Adrenal gland (tissue), 12 donors: ENCODE results near the gene DHH. TPM values are rescaled to one million over a fixed set of nuclear protein-coding genes. Genes with fewer than 3 reads are reported as not detected.

Source experiments
- DNase-seq, 7 donors: peaks; one replicate each; pipeline ENCODE4 v3.0.0-alpha.2; 2019 to 2020
- H3K27ac ChIP-seq, 5 donors: fragments of 200-600 bp; sonication (generic) in 4 of 5; 1 replicate in 3 of 5; 2 replicates in 2 of 5; pipeline versions ENCODE4 v1.5.1 to v1.8.0; 2016 to 2020; ENCODE audit warnings: mild to moderate bottlenecking in 1 of 5
- H3K27me3 ChIP-seq: fragments of 200-600 bp; 2 replicates; pipeline ENCODE4 v1.8.0; 2021
- H3K36me3 ChIP-seq, 2 donors: fragments of 200-600 bp; replicated peaks in 1 of 2; 1 replicate in 1 of 2; 2 replicates in 1 of 2; pipeline versions ENCODE4 v1.5.1 to v1.8.0; 2018 to 2022
- H3K4me1 ChIP-seq, 2 donors: fragments of 200-600 bp; replicated peaks in 1 of 2; 1 replicate in 1 of 2; 2 replicates in 1 of 2; pipeline versions ENCODE4 v1.5.1 to v1.8.0; 2018 to 2021
- H3K4me3 ChIP-seq, 4 donors: fragments of 200-600 bp; sonication (generic) in 3 of 4; one replicate each; pipeline ENCODE4 v1.5.1; 2016 to 2018
- H3K9me3 ChIP-seq, 3 donors: fragments of 200-600 bp; sonication (generic) in 1 of 3; replicated peaks in 1 of 3; 1 replicate in 2 of 3; 2 replicates in 1 of 3; pipeline versions ENCODE4 v1.5.1 to v1.8.0; 2016 to 2021
- CTCF ChIP-seq, 6 experiments: fragments of 450-650 bp in 4 of 6; fragments of 200-600 bp in 2 of 6; sonication (generic) in 1 of 6; IDR thresholded peaks; 1 replicate in 5 of 6; 2 replicates in 1 of 6; pipeline versions ENCODE4 v1.5.1 to v1.8.0; 2016 to 2021; ENCODE audit warnings: antibody characterized with exemption in 6 of 6, mild to moderate bottlenecking in 2 of 6, moderate library complexity in 1 of 6
- POLR2A ChIP-seq, 2 donors: fragments of 450-650 bp; IDR thresholded peaks; one replicate each; pipeline ENCODE4 v1.6.1; 2017; ENCODE audit warnings: antibody characterized with exemption in 2 of 2, mild to moderate bottlenecking in 2 of 2, moderate library complexity in 1 of 2
- WGBS, 4 donors: extraction: QIAGEN DNeasy Blood & Tissue Kit in 2 of 4; methylation state at CpG; one replicate each; pipeline versions ENCODE4 v1.1.5 to v1.1.7; 2013 to 2017; 5-methylcytosine and 5-hydroxymethylcytosine counted together
- intact Hi-C, 2 donors: fragments of 100-400 bp; cut with DNase I; formaldehyde crosslinking; loops; one replicate each; pipeline versions ENCODE4 v1.14.1 to v1.15.0; 2022 to 2023
- polyA plus RNA-seq, 3 donors: library from polyadenylated mRNA; stranded (reverse); fragments of 200-250 nt in 2 of 3; fragments of 350-450 nt in 1 of 3; fragmentation: Illumina TruSeq in 1 of 3; extraction: RNeasy Lipid Tissue Mini Kit (QIAGEN cat#74804) in 1 of 3; gene quantifications; one replicate each; pipeline ENCODE4 v1.2.3, GENCODE V29; 2013 to 2014
- total RNA-seq, 9 donors: library from RNA; depleted of rRNA in 4 of 9; stranded (reverse); fragments of >200 nt in 4 of 9; fragments of 120-200 nt in 1 of 9; fragmentation: NEBNext Ultra II Directional in 1 of 9; extraction: Animal tissue kit (Norgen Biotek cat#: 25700) in 1 of 9; gene quantifications; one replicate each; pipeline versions ENCODE4 v1.1.0 to v1.2.4, GENCODE V29; 2013 to 2023
- donor health status: healthy with polysubstance abuse.
- donor health status: Bipolar disorder and iron deficiency.
- donor health status: DM: yes; HTN: yes; CAD: no.
- donor health status: DM: no; HTN: no; CAD: no.
- donor health status: DM: no; HTN: no; CAD: no.
- donor health status: DM: yes; HTN: yes; CAD: no.

DHH gene
- total and polyA plus RNA-seq, 12 donors: 0.13 to 5.9 (median 0.50) TPM

GRCh38 chr12:49049566-49050224 is 44.9 kb downstream of the DHH start:
- H3K27ac ChIP-seq: peak overlapping the region in 1 of 5 donors; percentile 2
- no peak for TF ChIP-seq CTCF (IDR thresholded peaks at IDR 0.05)
- TF ChIP-seq POLR2A (IDR thresholded peaks at IDR 0.05): no peak
- peak in 5 of 7 donors; percentile 52 to 71 (median 67) for DNase-seq
- no peaks in the 10 kb centered on the region for H3K4me1 ChIP-seq
- H3K4me3 ChIP-seq: no peak overlapping the region
- intact Hi-C loops: no loop called here
- 49 to 77% (median 58%) methylated on average over 5 to 20 of the region's 20 CpGs for WGBS, 4 donors
- peaks cover 0 to 98% of the 10 kb centered on the region in 2 donors for H3K36me3 ChIP-seq
- H3K9me3 ChIP-seq: no peaks in the 10 kb centered on the region
- no peaks in the 10 kb centered on the region for H3K27me3 ChIP-seq

GRCh38 chr12:49048953-49049352 is 45.6 kb downstream of the DHH start:
- H3K4me1 ChIP-seq: no peaks in the 10 kb centered on the region
- H3K9me3 ChIP-seq: no peaks in the 10 kb centered on the region
- TF ChIP-seq CTCF (IDR thresholded peaks at IDR 0.05): no peak
- no peak for TF ChIP-seq POLR2A (IDR thresholded peaks at IDR 0.05)
- H3K36me3 ChIP-seq: peaks cover 0 to 98% of the 10 kb centered on the region in 2 donors
- H3K27ac ChIP-seq: no peak overlapping the region
- intact Hi-C loops: no loop called here
- no peaks in the 10 kb centered on the region for H3K27me3 ChIP-seq
- 80 to 88% (median 84%) methylated on average over 10 of the region's 10 CpGs for WGBS, 4 donors
- DNase-seq: no peak
- H3K4me3 ChIP-seq: no peak overlapping the region

GRCh38 chr12:49046129-49046895 is 48.3 kb downstream of the DHH start:
- no peaks in the 10 kb centered on the region for H3K9me3 ChIP-seq
- H3K4me1 ChIP-seq: no peaks in the 10 kb centered on the region
- intact Hi-C loops: no loop called here
- WGBS, 4 donors: 81 to 91% (median 85%) methylated on average over 12 of the region's 12 CpGs
- DNase-seq: peak in 2 of 7 donors; percentile 51 to 62
- TF ChIP-seq CTCF (IDR thresholded peaks at IDR 0.05) (no peak), POLR2A (IDR thresholded peaks at IDR 0.05) (no peak)
- H3K36me3 ChIP-seq: peaks cover 0 to 98% of the 10 kb centered on the region in 2 donors
- H3K27me3 ChIP-seq: no peaks in the 10 kb centered on the region
- H3K27ac ChIP-seq: no peak overlapping the region
- H3K4me3 ChIP-seq: no peak overlapping the region

- peaks cover 0 to 98% of the 10 kb centered on the region in 2 donors for H3K36me3 ChIP-seq
- no peak overlapping the region for H3K27ac ChIP-seq
- no peaks in the 10 kb centered on the region for H3K27me3 ChIP-seq
- no peaks in the 10 kb centered on the region for H3K9me3 ChIP-seq
- WGBS, 4 donors: 85 to 93% (median 89%) methylated on average over 12 of the region's 12 CpGs
- no peak for TF ChIP-seq POLR2A (IDR thresholded peaks at IDR 0.05)
- TF ChIP-seq CTCF (IDR thresholded peaks at IDR 0.05): no peak
- intact Hi-C loops: no loop called here
- no peaks in the 10 kb centered on the region for H3K4me1 ChIP-seq
- no peak overlapping the region for H3K4me3 ChIP-seq
- no peak for DNase-seq
These were observed 49.9 kb downstream of the DHH start for GRCh38 chr12:49044660-49045059.
